Measurements from ENCODE around the gene RHEBL1.
"Not testable (repeated sequence)": the region's sequence is repeated elsewhere in the genome, so short reads cannot be mapped to it uniquely, and the experiment has no call there.

The RHEBL1 gene

DNA sequence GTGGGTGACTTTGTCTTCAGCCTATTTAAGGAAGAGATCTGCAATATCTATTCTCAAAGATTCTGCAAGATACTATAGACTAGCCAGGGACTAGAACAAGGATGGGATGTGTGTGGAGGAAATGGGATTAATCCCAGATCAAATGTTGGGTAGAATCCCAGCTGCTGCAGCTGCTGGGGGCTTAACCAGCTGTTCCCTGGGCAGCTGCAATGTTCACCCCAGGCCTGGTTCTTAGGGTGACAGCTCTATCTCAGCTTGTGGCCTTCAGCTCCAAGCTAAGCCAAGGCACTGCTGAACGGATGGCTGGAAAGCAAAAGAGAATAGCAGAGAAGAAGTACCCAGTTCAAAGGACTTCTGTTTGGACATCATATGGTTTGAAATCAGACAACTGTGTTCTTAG lies 10.0 kb upstream of the RHEBL1 start:
- DNase-seq (ENCODE audit: low spot score): no peak
- TF ChIP-seq, protein P1, sequence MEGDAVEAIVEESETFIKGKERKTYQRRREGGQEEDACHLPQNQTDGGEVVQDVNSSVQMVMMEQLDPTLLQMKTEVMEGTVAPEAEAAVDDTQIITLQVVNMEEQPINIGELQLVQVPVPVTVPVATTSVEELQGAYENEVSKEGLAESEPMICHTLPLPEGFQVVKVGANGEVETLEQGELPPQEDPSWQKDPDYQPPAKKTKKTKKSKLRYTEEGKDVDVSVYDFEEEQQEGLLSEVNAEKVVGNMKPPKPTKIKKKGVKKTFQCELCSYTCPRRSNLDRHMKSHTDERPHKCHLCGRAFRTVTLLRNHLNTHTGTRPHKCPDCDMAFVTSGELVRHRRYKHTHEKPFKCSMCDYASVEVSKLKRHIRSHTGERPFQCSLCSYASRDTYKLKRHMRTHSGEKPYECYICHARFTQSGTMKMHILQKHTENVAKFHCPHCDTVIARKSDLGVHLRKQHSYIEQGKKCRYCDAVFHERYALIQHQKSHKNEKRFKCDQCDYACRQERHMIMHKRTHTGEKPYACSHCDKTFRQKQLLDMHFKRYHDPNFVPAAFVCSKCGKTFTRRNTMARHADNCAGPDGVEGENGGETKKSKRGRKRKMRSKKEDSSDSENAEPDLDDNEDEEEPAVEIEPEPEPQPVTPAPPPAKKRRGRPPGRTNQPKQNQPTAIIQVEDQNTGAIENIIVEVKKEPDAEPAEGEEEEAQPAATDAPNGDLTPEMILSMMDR (IDR thresholded peaks at IDR 0.05; ENCODE audit: borderline replicate concordance, control extremely low read depth, extremely low read depth, insufficient read depth, missing control alignments): no peak
- in situ Hi-C loops (cut with MboI; ENCODE audit: low sequenced_read_pairs, unreplicated experiment): no loop called here

DNA sequence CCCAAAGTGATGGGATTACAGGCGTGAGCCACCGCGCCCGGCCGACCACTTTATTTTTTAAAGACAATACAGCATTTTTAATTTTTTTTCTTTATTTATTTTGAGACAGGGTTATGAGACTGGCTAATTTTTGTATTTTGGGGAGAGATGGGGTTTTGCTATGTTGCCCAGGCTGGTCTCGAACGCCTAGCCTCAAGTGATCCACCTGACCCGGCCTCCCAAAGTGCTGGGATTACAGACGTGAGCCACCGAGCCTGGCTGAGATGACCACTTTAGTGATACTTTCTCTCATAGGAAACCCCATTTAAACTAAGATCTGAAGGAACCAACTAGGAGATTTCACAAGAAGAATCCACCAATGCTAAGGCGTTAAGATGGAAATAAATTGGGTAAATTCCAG lies 1.2 kb upstream of the RHEBL1 start:
- TF ChIP-seq, protein P1 (IDR thresholded peaks at IDR 0.05; ENCODE audit: borderline replicate concordance, control extremely low read depth, extremely low read depth, insufficient read depth, missing control alignments): no peak
- in situ Hi-C loops (cut with MboI; ENCODE audit: low sequenced_read_pairs, unreplicated experiment): no loop called here
- DNase-seq (ENCODE audit: low spot score): no peak

DNA sequence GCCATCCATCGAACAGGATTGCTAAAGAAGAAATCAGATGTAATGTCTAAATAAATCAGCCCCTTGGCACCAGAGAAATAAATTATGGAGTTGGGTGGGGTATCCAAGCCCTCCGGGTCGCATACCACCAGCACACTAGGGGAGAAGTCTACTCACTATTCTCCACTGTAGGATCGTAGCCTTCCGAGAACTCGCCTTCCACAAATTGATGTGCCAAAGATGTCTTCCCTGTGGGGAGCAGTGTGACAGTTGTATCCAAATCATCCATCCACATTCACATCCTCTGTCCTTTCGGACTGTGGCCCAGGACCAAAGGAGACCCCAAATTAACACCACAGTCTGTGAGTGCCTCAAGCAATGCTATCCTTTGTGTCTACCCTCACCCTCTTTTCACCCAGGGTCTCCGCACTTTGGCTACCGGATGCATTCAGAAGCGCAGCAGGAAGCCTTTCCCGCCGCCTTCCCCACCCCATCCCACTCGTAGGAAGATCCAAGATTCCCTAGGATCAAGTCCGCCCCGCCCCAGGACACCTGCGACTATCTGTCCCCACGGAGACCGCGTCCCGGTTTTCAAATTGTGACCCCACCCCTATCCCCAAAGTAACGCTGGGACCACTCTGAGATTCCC lies 786 bp downstream of the RHEBL1 start:
- TF ChIP-seq, protein P1 (IDR thresholded peaks at IDR 0.05; ENCODE audit: borderline replicate concordance, control extremely low read depth, extremely low read depth, insufficient read depth, missing control alignments): no peak
- in situ Hi-C loops (cut with MboI; ENCODE audit: low sequenced_read_pairs, unreplicated experiment): loop anchor here (10.0 kb wide), 1 partner anchor 166 kb away; no protein-coding TSS in a partner anchor
- DNase-seq (ENCODE audit: low spot score): no peak

DNA sequence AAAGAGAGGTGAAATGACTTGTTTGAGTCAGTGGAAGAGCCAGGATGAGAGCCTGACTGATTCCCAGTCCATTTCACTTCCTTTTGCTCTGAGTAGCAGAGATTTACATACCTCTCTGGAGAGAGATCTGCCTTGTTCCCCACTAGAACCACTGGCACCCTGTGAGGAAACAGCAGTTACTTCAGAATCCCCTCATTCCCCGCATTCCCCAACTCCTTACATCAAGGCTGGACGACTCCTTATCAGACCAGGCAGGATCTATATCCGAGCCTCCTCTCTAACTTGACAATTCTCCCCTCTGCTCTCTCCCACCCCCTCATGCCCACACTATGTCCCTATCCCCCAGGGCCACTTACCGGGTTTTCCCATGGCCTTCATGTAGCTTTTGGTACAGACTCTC lies 3.7 kb downstream of the RHEBL1 start:
- TF ChIP-seq, protein P1 (IDR thresholded peaks at IDR 0.05; ENCODE audit: borderline replicate concordance, control extremely low read depth, extremely low read depth, insufficient read depth, missing control alignments): no peak
- DNase-seq (ENCODE audit: low spot score): no peak
- in situ Hi-C loops (cut with MboI; ENCODE audit: low sequenced_read_pairs, unreplicated experiment): loop anchor here (10.0 kb wide), 1 partner anchor 169 kb away; no protein-coding TSS in a partner anchor

DNA sequence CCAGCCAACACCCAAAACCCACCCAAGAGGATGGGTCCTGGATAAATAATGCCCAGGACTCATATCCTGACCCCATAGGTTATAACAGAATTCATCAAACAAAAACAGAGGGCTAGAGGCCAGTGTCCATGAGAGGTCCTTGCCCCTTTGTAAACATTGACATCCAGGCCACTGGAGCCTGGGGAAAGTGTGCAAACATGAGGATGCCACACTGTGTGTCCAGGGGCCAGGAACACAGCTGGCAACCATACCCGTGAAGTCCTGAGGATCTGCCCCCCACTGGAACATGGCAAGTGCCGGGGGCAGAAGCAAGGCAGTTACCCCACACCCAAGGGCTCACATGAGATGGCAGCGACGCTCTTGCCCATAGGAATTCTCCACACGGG lies 5.0 kb downstream of the RHEBL1 start:
- DNase-seq (ENCODE audit: low spot score): no peak
- TF ChIP-seq, protein P1 (IDR thresholded peaks at IDR 0.05; ENCODE audit: borderline replicate concordance, control extremely low read depth, extremely low read depth, insufficient read depth, missing control alignments): no peak
- in situ Hi-C loops (cut with MboI; ENCODE audit: low sequenced_read_pairs, unreplicated experiment): loop anchor here (10.0 kb wide), 1 partner anchor 170 kb away; no protein-coding TSS in a partner anchor

DNA sequence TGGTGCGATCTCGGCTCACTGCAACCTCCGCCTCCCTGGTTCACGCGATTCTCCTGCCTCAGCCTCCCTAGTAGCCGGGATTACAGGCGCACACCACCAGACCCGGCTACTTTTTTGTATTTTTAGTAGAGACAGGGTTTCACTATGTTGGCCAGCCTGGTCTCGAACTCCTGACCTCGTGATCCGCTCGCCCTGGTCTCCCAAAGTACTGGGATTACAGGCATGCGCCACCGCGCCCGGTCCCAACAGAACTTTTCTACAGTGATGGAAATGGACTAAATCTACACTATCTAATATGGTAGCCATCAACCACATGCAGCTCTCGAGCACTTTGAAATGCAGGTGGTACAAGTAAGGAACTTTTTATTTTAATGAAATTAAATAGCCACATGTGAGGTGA lies 7.9 kb downstream of the RHEBL1 start:
- DNase-seq (ENCODE audit: low spot score): not testable (repeated sequence)
- in situ Hi-C loops (cut with MboI; ENCODE audit: low sequenced_read_pairs, unreplicated experiment): loop anchor here (10.0 kb wide), 1 partner anchor 173 kb away; no protein-coding TSS in a partner anchor

DNA sequence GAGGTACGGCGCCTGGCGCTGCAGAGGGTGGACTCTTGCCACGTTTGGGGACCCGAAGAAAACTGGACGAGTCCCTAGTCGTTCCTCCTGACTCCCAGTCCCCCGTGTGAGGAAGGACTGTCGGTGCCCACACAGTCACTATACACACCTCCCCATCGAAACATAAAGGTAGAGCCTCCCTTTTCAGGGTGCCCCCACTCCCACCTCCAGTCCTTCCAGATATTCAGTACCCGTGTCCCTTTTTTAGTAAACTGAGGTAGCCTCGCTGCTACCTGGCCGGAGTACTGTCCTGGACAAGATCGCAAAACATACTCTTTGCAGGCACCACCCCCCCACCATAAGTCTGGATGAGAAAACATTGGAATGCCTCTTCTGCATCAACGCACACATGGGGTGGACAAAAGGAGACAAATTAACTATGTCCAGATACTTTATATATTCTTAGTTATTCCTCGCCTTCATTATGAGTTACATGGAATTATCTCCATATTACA lies 8.6 kb downstream of the RHEBL1 start:
- TF ChIP-seq, protein P1 (IDR thresholded peaks at IDR 0.05; ENCODE audit: borderline replicate concordance, control extremely low read depth, extremely low read depth, insufficient read depth, missing control alignments): no peak
- DNase-seq (ENCODE audit: low spot score): no peak
- in situ Hi-C loops (cut with MboI; ENCODE audit: low sequenced_read_pairs, unreplicated experiment): loop anchor here (10.0 kb wide), 1 partner anchor 174 kb away; no protein-coding TSS in a partner anchor

Data from GM13976 (cell line).